GM23338 (cell line): ENCODE results near the gene SFTPB. TPM values are rescaled to one million over a fixed set of nuclear protein-coding genes. Genes with fewer than 3 reads are reported as not detected.

Experiments
- ATAC-seq: fragments of 200-7000 bp; cut with Tn5 transposase; 3 replicates; pipeline ENCODE4 v1.9.1; 2020
- DNase-seq: peaks from one replicate; pipeline ENCODE4 v3.0.0-alpha.2; 2015; ENCODE audit warnings: low spot score
- H2AFZ ChIP-seq: fragments of 200-600 bp; sonication (generic); 2 replicates; pipeline ENCODE4 v1.8.0; 2016; ENCODE audit warnings: antibody characterized with exemption, mild to moderate bottlenecking, moderate library complexity
- H3F3A ChIP-seq: fragments of 200-600 bp; sonication (generic); replicated peaks from 2 replicates; pipeline ENCODE4 v1.8.0; 2017; ENCODE audit warnings: antibody characterized with exemption, mixed run types, low read depth
- H3K27ac ChIP-seq: fragments of 200-600 bp; sonication (generic); 2 replicates; pipeline ENCODE4 v1.6.1; 2016; ENCODE audit warnings: low read depth
- H3K27me3 ChIP-seq: fragments of 200-600 bp; sonication (generic); 2 replicates; pipeline ENCODE4 v1.8.0; 2016; ENCODE audit warnings: mild to moderate bottlenecking, mixed run types, moderate library complexity; ENCODE audit not compliant: insufficient read depth
- H3K36me3 ChIP-seq: fragments of 200-600 bp; sonication (generic); 2 replicates; pipeline ENCODE4 v1.8.0; 2016; ENCODE audit warnings: mild to moderate bottlenecking; ENCODE audit not compliant: insufficient read depth
- H3K4me1 ChIP-seq: fragments of 200-600 bp; sonication (generic); 2 replicates; pipeline ENCODE4 v1.8.0; 2016; ENCODE audit warnings: mild to moderate bottlenecking, moderate library complexity; ENCODE audit not compliant: insufficient read depth
- H3K4me2 ChIP-seq: fragments of 200-600 bp; sonication (generic); 2 replicates; pipeline ENCODE4 v1.7.1; 2017; ENCODE audit warnings: mixed run types
- H3K4me3 ChIP-seq: fragments of 200-600 bp; sonication (generic); 2 replicates; pipeline ENCODE4 v1.6.1; 2016; ENCODE audit warnings: mixed run types
- H3K79me2 ChIP-seq: fragments of 200-600 bp; sonication (generic); replicated peaks from 2 replicates; pipeline ENCODE4 v1.8.0; 2017; ENCODE audit warnings: mild to moderate bottlenecking; ENCODE audit not compliant: insufficient read depth
- H3K9me2 ChIP-seq: fragments of 200-600 bp; sonication (generic); 2 replicates; pipeline ENCODE4 v1.8.0; 2017; ENCODE audit not compliant: insufficient read depth
- H4K20me1 ChIP-seq: fragments of 200-600 bp; sonication (generic); replicated peaks from 2 replicates; pipeline ENCODE4 v1.8.0; 2017; ENCODE audit warnings: mild to moderate bottlenecking; ENCODE audit not compliant: insufficient read depth
- H3K27ac Mint-ChIP-seq: 2 replicates; pipeline ENCODE4 v1.8.0; 2020; ENCODE audit warnings: inconsistent platforms, mild to moderate bottlenecking, moderate library complexity, mixed read lengths
- H3K27me3 Mint-ChIP-seq: 3 replicates; pipeline ENCODE4 v1.8.0; 2022; ENCODE audit warnings: low read depth, mild to moderate bottlenecking, moderate library complexity, mixed read lengths, inconsistent platforms; ENCODE audit not compliant: insufficient read depth, poor library complexity
- H3K36me3 Mint-ChIP-seq: 3 replicates; pipeline ENCODE4 v1.8.0; 2021; ENCODE audit warnings: low read depth, mild to moderate bottlenecking, inconsistent platforms, moderate library complexity, mixed read lengths
- H3K4me1 Mint-ChIP-seq: 3 replicates; pipeline ENCODE4 v1.8.0; 2020; ENCODE audit warnings: mild to moderate bottlenecking, inconsistent platforms, mixed read lengths
- H3K4me3 Mint-ChIP-seq: 3 replicates; pipeline ENCODE4 v1.8.0; 2021; ENCODE audit warnings: moderate library complexity, mild to moderate bottlenecking, inconsistent platforms, mixed read lengths
- H3K9me3 Mint-ChIP-seq: 3 replicates; pipeline ENCODE4 v1.8.0; 2020; ENCODE audit warnings: moderate library complexity, mild to moderate bottlenecking, inconsistent platforms, mixed read lengths
- CTCF ChIP-seq, 2 experiments: fragments of 200-600 bp in 1 of 2; sonication (generic) in 1 of 2; conservative IDR thresholded peaks; 2 replicates each; pipeline versions ENCODE4 v1.5.1 to v1.6.1; 2016 to 2017; ENCODE audit warnings: antibody characterized with exemption in 2 of 2, low read depth in 2 of 2, mild to moderate bottlenecking in 2 of 2, moderate library complexity in 1 of 2
- ETS1 ChIP-seq: IDR thresholded peaks from 2 replicates; pipeline ENCODE4 v1.6.1; 2016; ENCODE audit warnings: antibody characterized with exemption
- EZH2 ChIP-seq: fragments of 200-600 bp; sonication (generic); IDR thresholded peaks from one replicate; pipeline ENCODE4 v1.8.0; 2017; ENCODE audit warnings: antibody characterized with exemption, mild to moderate bottlenecking, low read depth; ENCODE audit not compliant: unreplicated experiment
- EZH2phosphoT487 ChIP-seq: fragments of 200-600 bp; sonication (generic); IDR thresholded peaks from one replicate; pipeline ENCODE4 v1.8.1; 2018; ENCODE audit warnings: antibody characterized with exemption; ENCODE audit not compliant: unreplicated experiment
- JUNB ChIP-seq: IDR thresholded peaks from one replicate; pipeline ENCODE4 v1.6.1; 2016; ENCODE audit warnings: antibody characterized with exemption; ENCODE audit not compliant: unreplicated experiment
- NANOG ChIP-seq: IDR thresholded peaks from 2 replicates; pipeline ENCODE4 v1.6.1; 2016; ENCODE audit warnings: antibody characterized with exemption, borderline replicate concordance
- POLR2AphosphoS5 ChIP-seq: IDR thresholded peaks from 2 replicates; pipeline ENCODE4 v1.6.1; 2016; ENCODE audit warnings: antibody characterized with exemption, low read depth
- REST ChIP-seq: IDR thresholded peaks from one replicate; pipeline ENCODE4 v1.6.1; 2018; ENCODE audit warnings: antibody characterized with exemption; ENCODE audit not compliant: unreplicated experiment
- STAT1 ChIP-seq: IDR thresholded peaks from one replicate; pipeline ENCODE4 v1.6.1; 2016; ENCODE audit warnings: antibody characterized with exemption; ENCODE audit not compliant: unreplicated experiment
- ZNF114 ChIP-seq: fragments of 250-450 bp; sonication (Bioruptor Pico); IDR thresholded peaks from 2 replicates; pipeline ENCODE4 v1.5.0; 2020; ENCODE audit warnings: mild to moderate bottlenecking, moderate library complexity
- ZNF331 ChIP-seq: fragments of 250-450 bp; sonication (Bioruptor Pico); IDR thresholded peaks from 2 replicates; pipeline ENCODE4 v1.5.0; 2020; ENCODE audit warnings: low read depth, mild to moderate bottlenecking, moderate library complexity
- polyA plus RNA-seq: library from polyadenylated mRNA; unstranded; fragments of >200 nt; fragmentation: Nextera tagmentation; extraction: Ambion mirVana; gene quantifications from 2 replicates; pipeline ENCODE4 v1.2.1, GENCODE V29; 2016
- total RNA-seq: library from RNA; depleted of rRNA; stranded (reverse); fragments of >200 nt; shearing (Covaris generic); gene quantifications from 2 replicates; pipeline ENCODE4 v1.2.3, GENCODE V29; 2014

The SFTPB gene
- total and polyA plus RNA-seq, 2 experiments from 2014 or later = 0.06 TPM; not detected in 1

- TF ChIP-seq CTCF (conservative IDR thresholded peaks at IDR 0.05; ENCODE audit: low read depth in 2 of 2) = no peak
Measured at GRCh38 chr2:85673716-85674375, 5.8 kb upstream of the SFTPB start (continued).

- no peaks in the 10 kb centered on the region for H3K27me3 ChIP-seq
- H4K20me1 ChIP-seq = no peaks in the 10 kb centered on the region
- H3F3A ChIP-seq = no peaks in the 10 kb centered on the region
- no peak overlapping the region for H3K4me3 ChIP-seq
- H3K4me2 ChIP-seq = no peak overlapping the region
- no peak overlapping the region for H3K4me3 Mint-ChIP-seq
- H3K27me3 Mint-ChIP-seq = peaks cover 4% of the 10 kb centered on the region
- DNase-seq = no peak
- no peaks in the 10 kb centered on the region for H3K36me3 ChIP-seq
- H3K27ac Mint-ChIP-seq = no peak overlapping the region
- H3K36me3 Mint-ChIP-seq = no peaks in the 10 kb centered on the region
- no peaks in the 10 kb centered on the region for H3K9me2 ChIP-seq
- H3K79me2 ChIP-seq = no peaks in the 10 kb centered on the region
- no peak overlapping the region for H3K27ac ChIP-seq
- H3K4me1 Mint-ChIP-seq = peaks cover 17% of the 10 kb centered on the region
- H3K4me1 ChIP-seq = no peaks in the 10 kb centered on the region; the same call in 1 of the 2 replicates
- no peak overlapping the region for H2AFZ ChIP-seq
- H3K9me3 Mint-ChIP-seq = no peaks in the 10 kb centered on the region
- no peak for ATAC-seq
- TF ChIP-seq POLR2AphosphoS5 = no peak
- no peak for TF ChIP-seq NANOG
- no peak for TF ChIP-seq ZNF114 (CRISPR knock-in tag)
- TF ChIP-seq REST = no peak
- TF ChIP-seq EZH2 = no peak
- TF ChIP-seq STAT1 = no peak
- no peak for TF ChIP-seq JUNB
- no peak for TF ChIP-seq CTCF (conservative IDR thresholded peaks at IDR 0.05; ENCODE audit: low read depth in 2 of 2)
- no peak for TF ChIP-seq ZNF331 (CRISPR knock-in tag)
- no peak for TF ChIP-seq ETS1
- no peak for TF ChIP-seq EZH2phosphoT487
Measured at GRCh38 chr2:85672456-85672855, 4.5 kb upstream of the SFTPB start.
